ENCODE measurements around the gene PCNP. TPM values are rescaled to one million over a fixed set of nuclear protein-coding genes. Genes with fewer than 3 reads are reported as not detected.

PCNP gene
- total and polyA plus RNA-seq, 9 of the 15 experiments (the other 6 are each of a cell fraction or from before 2014, with no cell fraction given): 54.3 to 170 (median 150) TPM

DNA sequence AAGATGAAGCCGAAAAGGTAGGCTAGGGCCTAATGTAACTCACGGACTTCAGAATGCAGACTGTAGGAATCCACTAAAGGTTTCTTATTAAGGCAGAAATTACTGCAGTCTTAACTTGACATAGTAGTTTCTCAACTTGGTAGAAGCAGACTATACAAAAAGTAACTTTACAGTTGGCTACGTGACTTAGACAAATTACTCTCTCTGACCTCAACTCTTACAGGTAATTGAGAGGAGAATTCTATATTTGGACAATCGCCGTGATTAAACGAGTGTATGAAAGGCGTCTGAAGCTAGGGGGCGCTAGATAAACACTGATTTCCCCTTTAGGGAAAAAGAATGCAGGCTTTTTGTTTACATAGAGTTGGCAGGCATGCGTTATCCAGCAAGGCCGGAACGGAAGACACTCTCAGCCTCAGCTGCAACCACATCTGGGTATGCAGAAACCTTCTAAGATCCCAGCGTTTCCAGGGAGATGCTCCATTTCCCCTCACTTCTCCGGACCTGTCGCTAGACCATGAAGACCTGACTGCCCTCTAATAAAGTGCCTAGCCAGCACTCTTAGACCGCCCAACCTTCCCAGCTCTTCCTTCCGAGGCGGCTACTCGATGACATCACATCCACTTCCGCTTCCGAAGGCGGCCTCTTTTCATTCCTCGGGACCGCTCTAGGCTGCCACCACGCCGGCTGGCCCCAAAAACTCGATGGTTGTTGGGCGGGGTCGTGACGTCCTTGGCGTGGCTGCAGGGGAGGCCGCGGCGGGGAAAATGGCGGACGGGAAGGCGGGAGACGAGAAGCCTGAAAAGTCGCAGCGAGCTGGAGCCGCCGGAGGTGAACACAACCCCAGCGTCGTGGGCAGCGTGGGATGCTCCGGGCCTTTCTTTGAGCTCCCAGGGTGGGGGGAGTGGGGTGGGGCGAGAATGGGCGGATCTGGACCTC is at the start of gene PCNP (continued):
- TF ChIP-seq CTBP1 (IDR thresholded peaks at IDR 0.05; ENCODE audit: borderline replicate concordance): peak; percentile 53
- peak; percentile 96 for TF ChIP-seq FOXK2 (conservative IDR thresholded peaks at IDR 0.05 in 1 of 2, IDR thresholded peaks at IDR 0.05 in 1 of 2; ENCODE audit: low read depth in 2 of 2)
- TF ChIP-seq ATF7 (IDR thresholded peaks at IDR 0.05): peak; percentile 98
- TF ChIP-seq ASH1L (IDR thresholded peaks at IDR 0.05; ENCODE audit: borderline replicate concordance, low read depth, partially characterized antibody): peak; percentile 62
- TF ChIP-seq MED1 (CRISPR knock-in tag; IDR thresholded peaks at IDR 0.05; ENCODE audit: borderline replicate concordance): no peak
- no peak for TF ChIP-seq NFATC3 (IDR thresholded peaks at IDR 0.05)
- no peak for TF ChIP-seq ZEB2 (IDR thresholded peaks at IDR 0.05)
- TF ChIP-seq, protein P1, sequence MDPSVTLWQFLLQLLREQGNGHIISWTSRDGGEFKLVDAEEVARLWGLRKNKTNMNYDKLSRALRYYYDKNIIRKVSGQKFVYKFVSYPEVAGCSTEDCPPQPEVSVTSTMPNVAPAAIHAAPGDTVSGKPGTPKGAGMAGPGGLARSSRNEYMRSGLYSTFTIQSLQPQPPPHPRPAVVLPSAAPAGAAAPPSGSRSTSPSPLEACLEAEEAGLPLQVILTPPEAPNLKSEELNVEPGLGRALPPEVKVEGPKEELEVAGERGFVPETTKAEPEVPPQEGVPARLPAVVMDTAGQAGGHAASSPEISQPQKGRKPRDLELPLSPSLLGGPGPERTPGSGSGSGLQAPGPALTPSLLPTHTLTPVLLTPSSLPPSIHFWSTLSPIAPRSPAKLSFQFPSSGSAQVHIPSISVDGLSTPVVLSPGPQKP (CRISPR knock-in tag; IDR thresholded peaks at IDR 0.05): no peak
- peak; percentile 9; the same call in 1 of the 2 replicates for TF ChIP-seq TEAD4 (IDR thresholded peaks at IDR 0.05; ENCODE audit: low read length)
- no peak for TF ChIP-seq TEAD4 (CRISPR knock-in tag; IDR thresholded peaks at IDR 0.05; ENCODE audit: borderline replicate concordance)
- TF ChIP-seq NFIX (CRISPR knock-in tag; IDR thresholded peaks at IDR 0.05; ENCODE audit: low read depth): no peak
- no peak for TF ChIP-seq DNMT1 (IDR thresholded peaks at IDR 0.05)
- TF ChIP-seq ELF2 (CRISPR knock-in tag; IDR thresholded peaks at IDR 0.05): peak; percentile 49; the same call in 1 of the 2 replicates
- TF ChIP-seq POLR2AphosphoS2 (IDR thresholded peaks at IDR 0.05; ENCODE audit: low read length): no peak
- TF ChIP-seq CREM (IDR thresholded peaks at IDR 0.05; ENCODE audit: low read depth): peak; percentile 95
- TF ChIP-seq RBFOX2 (IDR thresholded peaks at IDR 0.05; ENCODE audit: low read depth, low read length): peak; percentile 96
- TF ChIP-seq KDM4B (IDR thresholded peaks at IDR 0.05; ENCODE audit: borderline replicate concordance in 2 of 2, low read depth in 1 of 2): no peak
- peak; percentile 79 for TF ChIP-seq TBP (optimal IDR thresholded peaks at IDR 0.05; ENCODE audit: low read depth, low read length)
- peak; percentile 76; the same call in 1 of the 2 replicates for TF ChIP-seq PHF8 (IDR thresholded peaks at IDR 0.05; ENCODE audit: borderline replicate concordance, low read length)
- peak; percentile 35; the same call in 1 of the 2 replicates for TF ChIP-seq NFIC (IDR thresholded peaks at IDR 0.05)
- TF ChIP-seq HMG20A (CRISPR knock-in tag; conservative IDR thresholded peaks at IDR 0.05): no peak
- TF ChIP-seq TAF9B (IDR thresholded peaks at IDR 0.05; ENCODE audit: partially characterized antibody): peak; percentile 86
- TF ChIP-seq SOX6 (IDR thresholded peaks at IDR 0.05): peak; percentile 47
- 0 out of 2 replicates have a peak, but pooled peaks have one; percentile 53 for TF ChIP-seq SMAD4 (CRISPR knock-in tag; conservative IDR thresholded peaks at IDR 0.05)
- TF ChIP-seq, protein P2, sequence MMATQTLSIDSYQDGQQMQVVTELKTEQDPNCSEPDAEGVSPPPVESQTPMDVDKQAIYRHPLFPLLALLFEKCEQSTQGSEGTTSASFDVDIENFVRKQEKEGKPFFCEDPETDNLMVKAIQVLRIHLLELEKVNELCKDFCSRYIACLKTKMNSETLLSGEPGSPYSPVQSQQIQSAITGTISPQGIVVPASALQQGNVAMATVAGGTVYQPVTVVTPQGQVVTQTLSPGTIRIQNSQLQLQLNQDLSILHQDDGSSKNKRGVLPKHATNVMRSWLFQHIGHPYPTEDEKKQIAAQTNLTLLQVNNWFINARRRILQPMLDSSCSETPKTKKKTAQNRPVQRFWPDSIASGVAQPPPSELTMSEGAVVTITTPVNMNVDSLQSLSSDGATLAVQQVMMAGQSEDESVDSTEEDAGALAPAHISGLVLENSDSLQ (IDR thresholded peaks at IDR 0.05): peak; percentile 49
- TF ChIP-seq SIN3A (IDR thresholded peaks at IDR 0.05; ENCODE audit: borderline replicate concordance in 2 of 2, control insufficient read depth in 1 of 2, low read depth in 2 of 2, low read length in 2 of 2): peak; percentile 77 to 84; a peak in 3 of 4 replicates
- 0 out of 4 replicates have a peak, but pooled peaks of 1 of the 2 experiments have one; percentile 15 for TF ChIP-seq KDM1A (IDR thresholded peaks at IDR 0.05)
- TF ChIP-seq GABPB2 (CRISPR knock-in tag; conservative IDR thresholded peaks at IDR 0.05): no peak
- no peak for TF ChIP-seq ZNF583 (CRISPR knock-in tag; IDR thresholded peaks at IDR 0.05)
- TF ChIP-seq LEF1 (IDR thresholded peaks at IDR 0.05): 0 out of 2 replicates have a peak, but pooled peaks have one; percentile 43

Measured in K562 (cell line).